Activated CD8-positive, alpha-beta memory T cell treated with anti-CD3 and anti-CD28 coated beads for 24 hours (primary cell): ENCODE data around the gene SLC25A48.
A peak's percentile ranks its signal among the peaks of the same experiment; 100 is the strongest.

Source experiments
- DNase-seq: peaks from one replicate; pipeline ENCODE4 v3.0.0-alpha.2; 2020

Gene SLC25A48

GRCh38 chr5:135834639-135835529, at the start of gene SLC25A48:
TSS of gene SLC25A48 (plus strand) at chr5:135834663. CDS start at chr5:135834848, 185 bp downstream.
- DNase-seq: peak; percentile 62

DNA sequence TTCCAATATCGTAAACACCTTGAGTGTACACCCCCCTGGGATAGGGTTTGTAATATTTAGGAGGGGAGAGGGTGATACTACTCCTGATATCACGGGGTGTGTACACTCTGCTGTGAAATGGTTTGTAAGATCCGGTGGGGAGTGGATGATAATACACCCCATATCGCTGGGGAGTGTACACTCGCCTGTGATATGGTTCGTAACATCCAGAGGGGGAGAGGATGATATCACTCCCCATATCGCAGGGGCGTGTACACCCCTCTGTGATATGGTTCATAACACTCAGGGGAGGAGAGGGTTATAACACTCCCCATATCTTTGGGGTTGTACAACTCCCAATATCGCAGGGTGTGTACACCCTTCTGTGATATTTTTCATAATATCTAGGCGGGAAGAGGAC, 33.8 kb upstream of the SLC25A48 start:
- no peak for DNase-seq

DNA sequence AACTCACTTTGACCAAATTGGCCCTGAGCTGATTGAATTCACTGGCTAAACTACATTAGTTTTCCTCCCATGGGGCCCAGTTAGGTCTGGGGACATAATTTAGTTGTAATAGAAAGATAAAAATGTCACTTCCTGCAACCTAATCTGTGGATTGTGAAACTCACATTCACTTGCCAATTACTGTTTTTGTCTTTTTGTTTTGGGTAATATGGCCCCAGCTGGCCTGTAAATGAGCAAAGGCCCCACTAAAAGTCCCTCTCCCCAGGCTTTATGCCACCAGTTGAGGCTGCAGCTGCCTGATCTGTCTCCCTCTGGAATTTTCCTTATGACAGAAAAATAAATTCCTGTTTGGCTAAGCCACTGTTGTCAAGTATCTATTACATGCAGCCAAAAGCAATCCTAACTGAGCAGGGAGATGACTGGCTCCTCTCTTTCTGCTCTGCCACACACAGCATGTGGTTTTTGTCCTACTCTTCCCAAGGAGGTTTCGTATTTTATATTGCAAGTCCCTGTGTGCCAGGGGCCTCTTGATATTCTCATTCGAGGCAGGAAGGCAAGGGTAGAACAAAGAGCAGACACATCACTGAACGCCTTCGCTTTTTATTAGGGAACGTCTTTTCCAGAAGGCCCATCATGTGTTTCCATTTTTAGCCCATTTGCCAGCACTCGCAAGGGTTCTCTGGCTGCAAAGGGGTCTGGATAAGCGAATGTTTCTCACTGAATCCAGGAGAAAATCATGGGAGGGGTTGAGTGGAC, 24.1 kb upstream of the SLC25A48 start:
- DNase-seq: no peak

GRCh38 chr5:135811007-135811406, 23.5 kb upstream of the SLC25A48 start:
- DNase-seq: no peak

DNA sequence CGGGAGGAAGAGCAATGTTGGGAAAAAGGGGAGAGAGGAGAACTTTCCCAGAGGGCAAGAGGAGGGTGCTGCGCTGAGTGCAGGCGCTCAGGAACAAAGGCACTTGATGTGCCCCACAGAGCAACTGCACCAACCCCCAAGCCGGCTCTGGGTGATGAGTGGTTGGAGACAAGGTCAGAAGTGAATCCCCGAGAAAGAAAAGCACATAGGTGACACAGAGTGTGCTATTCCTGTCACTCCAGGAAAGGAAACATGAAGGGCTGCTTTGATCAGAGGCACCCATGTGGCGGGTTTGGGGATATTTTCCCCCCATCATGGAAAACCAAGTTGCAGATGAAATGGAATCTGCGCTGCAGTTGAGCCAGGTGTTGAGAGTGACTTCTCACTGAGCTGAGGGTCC, 20.7 kb upstream of the SLC25A48 start:
- DNase-seq: no peak

GRCh38 chr5:135814316-135814715, 20.1 kb upstream of the SLC25A48 start:
- no peak for DNase-seq

DNA sequence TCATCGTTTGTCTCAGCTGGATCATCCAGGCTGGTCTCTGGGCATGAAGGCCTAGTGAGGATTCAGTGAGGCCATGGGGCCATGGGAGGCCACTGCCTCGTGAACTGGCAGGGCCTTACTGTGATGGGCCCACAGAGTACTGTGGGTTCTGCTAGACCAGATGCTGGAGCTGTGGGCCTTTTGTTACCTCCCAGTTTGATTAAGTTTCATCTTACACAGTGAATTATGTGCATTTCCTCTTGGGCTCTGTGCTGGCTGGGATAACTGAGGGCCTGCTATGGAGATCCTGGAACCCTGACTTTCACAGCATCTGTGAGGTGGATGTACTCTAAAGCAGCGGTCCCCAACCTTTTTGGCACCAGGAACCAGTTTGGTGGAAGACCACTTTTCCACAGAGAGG, 19.7 kb upstream of the SLC25A48 start:
- no peak for DNase-seq

DNA sequence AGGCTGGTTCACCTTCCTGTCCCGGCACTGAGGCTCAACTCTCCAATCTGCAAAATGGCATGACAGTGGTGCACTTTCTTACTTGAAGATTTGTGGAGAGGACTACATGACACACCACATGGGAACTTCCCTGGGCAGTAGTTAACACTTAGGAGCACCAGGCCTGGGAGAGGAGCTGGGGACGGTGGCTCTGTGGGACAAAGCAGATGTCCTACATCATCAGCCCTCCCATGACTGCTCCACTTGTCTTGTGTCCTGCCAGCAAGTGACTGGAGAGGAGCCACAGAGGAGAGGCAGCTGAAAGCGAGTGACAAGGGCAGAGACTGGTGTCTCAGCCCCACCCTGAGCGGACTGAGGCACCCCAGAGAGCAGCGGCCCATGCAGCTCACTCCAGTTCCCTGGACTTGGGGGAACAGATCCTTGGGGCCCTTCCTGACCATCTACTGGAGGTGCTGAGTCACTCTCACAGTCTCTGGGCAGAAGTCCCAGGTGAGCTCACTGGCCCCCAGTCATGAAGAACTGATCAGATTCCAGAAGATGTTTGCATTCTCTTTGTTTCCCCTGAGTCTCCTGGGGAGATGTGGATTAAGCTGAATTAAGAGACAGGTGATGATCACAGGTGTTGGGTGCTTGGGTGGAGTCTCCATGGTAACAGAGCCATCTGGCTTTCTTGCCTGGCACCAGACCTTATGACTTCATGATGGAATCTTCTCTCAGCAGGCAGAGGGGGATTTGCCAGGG, 13.2 kb upstream of the SLC25A48 start:
- DNase-seq: no peak

GRCh38 chr5:135821802-135822201, 12.7 kb upstream of the SLC25A48 start:
- DNase-seq: no peak

- DNase-seq: no peak
Observed at GRCh38 chr5:135822286-135822685, 12.2 kb upstream of the SLC25A48 start.

DNA sequence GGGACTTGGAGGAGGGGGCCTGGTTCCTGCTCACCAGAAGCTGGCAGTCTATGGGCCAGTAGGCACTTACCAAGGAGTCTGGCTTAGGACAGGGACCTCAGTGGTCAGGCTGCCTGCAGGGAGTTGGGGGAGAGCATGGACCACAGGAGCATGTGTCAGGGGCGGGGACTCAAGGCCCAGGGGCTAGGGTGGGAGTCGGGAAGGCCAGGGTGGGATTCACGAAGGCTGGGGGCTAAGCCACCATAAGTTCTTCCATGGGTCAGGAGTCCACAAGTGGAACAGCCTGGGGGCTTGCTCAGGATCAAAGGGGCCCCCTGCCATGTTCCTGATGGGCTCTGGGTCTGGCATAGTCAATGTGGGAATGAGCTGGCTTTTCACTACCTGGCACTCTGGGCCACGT, 11.5 kb upstream of the SLC25A48 start:
- DNase-seq: no peak

GRCh38 chr5:135823881-135824280, 10.6 kb upstream of the SLC25A48 start:
- no peak for DNase-seq

- no peak for DNase-seq
Observed at GRCh38 chr5:135824541-135825041, 9.9 kb upstream of the SLC25A48 start.

DNA sequence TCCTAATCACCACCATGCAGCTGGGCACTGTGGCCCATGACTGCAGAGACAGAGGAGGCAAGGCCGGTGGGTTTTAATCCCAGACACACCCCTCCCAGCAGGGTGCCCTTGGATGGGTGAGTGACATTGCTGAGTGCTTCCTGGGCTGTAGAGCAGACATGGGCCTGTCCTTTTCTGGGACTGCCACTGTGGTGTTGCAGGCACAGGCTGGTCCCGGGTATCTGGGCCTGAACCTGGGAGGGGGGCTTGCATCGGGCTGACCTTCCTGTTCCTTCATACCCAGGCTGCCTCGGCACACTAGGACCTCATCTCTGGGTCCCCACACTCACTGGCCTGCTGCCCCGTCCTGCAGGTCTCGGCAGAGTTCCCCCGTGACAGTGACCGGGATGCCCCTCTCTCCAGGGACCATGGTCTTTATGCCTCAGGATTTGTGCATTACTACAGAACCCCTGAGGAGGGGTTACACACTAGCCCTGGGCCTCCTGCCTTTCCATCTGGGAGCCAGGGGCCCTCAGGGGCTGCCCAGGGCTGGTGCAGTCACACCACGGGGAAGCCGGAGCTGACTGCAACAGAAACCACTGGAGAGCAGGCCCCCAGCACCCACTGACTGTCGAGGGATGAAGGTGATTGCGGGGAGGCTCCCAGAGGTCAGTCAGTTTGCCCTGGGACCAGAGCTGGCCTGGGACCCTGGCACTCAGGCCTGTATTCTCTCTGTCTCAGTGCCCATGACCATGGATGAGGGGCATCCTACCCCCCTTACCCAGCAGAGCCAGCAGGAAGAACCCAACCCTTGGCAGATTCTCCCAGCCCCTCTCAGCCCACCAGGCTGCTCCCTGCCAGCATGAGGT, 8.9 kb upstream of the SLC25A48 start:
- DNase-seq: no peak

- DNase-seq: no peak
Observed at GRCh38 chr5:135826221-135826525, 8.3 kb upstream of the SLC25A48 start.

DNA sequence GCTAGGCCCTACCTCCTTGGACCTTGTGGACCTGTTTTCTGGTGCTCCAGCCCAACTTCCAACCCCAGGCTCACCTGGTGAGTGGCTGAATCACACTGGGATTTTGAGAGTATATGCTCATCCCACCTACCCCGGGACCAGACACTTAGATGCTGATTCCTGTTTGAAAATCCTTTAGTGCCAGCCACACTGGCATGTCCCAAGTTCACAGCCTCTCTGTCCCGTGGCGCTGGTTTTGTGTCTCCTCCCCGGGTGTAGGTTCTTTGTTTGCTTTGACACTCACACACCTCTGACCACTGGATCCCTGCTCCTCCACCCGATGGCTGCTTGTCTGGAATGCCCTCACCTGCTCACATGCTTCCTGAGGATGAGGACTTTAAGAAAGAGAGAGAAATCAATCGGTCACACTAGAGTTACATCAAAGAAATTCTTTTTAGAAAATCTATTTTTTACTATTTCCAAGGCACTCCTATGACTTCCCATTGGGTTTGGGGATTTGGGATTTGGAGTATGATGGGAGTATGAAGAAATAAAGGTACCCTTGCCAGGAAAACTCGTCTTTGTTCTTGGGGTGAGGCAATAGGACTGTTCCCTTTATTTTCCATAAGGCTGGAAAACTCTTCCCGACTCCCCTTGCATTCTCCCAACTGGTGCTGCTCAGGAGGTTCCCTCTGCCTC, 7.3 kb upstream of the SLC25A48 start:
- DNase-seq: peak; percentile 38

GRCh38 chr5:135827965-135828781, 6.3 kb upstream of the SLC25A48 start:
- peak; percentile 41 for DNase-seq

DNA sequence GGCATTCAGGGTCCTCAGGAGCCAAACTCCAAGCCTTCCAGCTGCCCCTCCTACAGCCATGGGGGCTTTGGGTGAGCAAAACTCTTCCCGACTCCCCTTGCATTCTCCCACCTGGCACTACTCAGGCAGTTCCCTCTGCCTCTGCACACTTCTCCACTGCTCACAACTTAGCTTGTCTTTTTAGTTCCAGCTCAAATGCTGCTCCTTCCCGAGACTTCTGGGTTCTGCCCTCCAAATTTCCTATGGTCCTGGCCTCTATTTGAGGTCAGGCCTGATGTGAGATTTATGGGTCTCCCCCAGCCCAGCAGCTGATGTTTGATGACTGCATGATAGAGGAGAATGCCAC, 5.7 kb upstream of the SLC25A48 start:
- DNase-seq: peak; percentile 26

DNA sequence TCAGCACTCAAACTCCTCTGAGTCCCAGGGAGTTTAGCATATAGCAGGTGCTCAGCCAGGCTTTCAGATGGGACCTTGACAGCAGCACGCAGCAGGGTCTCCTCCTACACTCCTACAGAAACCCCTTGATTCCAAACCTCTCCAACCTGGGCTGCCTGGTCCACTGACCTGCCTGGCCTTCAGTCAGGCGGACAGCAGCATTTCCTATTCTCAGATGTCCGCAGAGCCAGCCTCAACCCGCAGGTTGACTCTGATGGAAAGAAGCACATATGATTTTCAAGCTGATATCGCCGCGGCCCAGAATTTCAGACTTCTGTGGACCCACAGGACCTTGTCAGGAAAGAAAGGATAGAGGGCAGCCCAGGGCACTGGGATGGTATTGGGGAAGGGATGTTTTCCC, 5.3 kb upstream of the SLC25A48 start:
- peak; percentile 24 for DNase-seq

DNA sequence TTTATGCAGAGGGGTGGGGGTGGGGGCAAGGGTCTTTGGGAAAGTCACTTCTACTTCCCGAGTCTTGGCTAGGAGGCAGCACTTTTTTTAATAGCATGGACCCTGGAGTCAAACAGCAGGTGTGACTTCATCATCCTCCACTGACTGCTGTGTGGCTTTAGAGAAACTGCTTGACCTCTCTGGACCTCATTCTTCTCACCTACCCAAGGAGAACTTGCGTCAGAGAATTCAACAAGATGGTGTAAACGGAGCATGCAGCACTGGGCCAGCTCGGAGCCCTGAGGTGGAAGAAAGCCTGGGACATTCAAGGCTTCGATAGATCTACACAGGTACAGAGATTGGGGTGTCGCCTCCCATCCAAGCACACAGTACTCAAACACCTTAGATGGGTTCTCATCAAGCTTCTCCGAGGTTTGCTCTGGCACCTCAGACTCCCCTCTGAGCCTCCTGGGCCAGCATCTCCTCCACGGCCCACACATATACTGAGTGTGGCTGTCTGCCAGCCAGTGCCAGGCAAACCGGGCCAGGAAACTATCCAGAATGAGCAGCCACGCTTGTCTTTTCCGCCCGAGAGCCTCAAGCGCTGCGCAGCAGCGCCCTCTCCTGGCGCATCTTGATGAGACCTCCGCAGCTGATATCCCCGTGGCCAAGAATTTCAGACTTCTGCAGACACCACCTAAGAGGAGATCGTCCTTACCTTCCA, 4.6 kb upstream of the SLC25A48 start:
- peak; percentile 26 for DNase-seq

DNA sequence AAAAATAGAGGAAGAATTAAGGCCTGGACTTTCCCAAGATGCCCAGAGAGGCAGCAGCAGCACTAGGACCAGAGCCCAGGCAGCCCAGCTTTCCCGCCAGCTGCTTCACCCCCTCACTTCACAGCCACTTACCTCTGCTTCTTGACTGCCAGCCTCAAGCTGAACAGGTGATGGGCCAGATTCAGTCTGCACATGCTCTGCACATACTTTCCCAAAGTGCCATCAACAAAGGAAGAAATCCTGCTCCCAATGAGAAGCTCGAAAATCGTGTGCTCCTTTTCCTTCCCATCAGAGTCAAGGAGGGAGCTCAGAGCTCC, 4.1 kb upstream of the SLC25A48 start:
- no peak for DNase-seq
